Muscle of back (tissue), 11 donors: Measurements from ENCODE around the gene ARHGAP28. TPM values are rescaled to one million over a fixed set of nuclear protein-coding genes. Genes with fewer than 3 reads are reported as not detected.
A peak's percentile ranks its signal among the peaks of the same experiment; 100 is the strongest.
"Not testable (repeated sequence)": the region's sequence is repeated elsewhere in the genome, so short reads cannot be mapped to it uniquely, and the experiment has no call there.

Source experiments
- DNase-seq, 3 donors: peaks; one replicate each; pipeline versions ENCODE4 v3.0.0 to v3.0.0-alpha.2; 2013
- polyA plus RNA-seq, 10 donors: library from polyadenylated mRNA; unstranded; fragments of 120-200 nt; gene quantifications; one replicate each; pipeline ENCODE4 v1.2.1, GENCODE V29; 2013; ENCODE audit not compliant: insufficient read length in 10 of 10

The ARHGAP28 gene
- polyA plus RNA-seq, 10 donors: 17.8 to 41.9 (median 28.2) TPM

DNA sequence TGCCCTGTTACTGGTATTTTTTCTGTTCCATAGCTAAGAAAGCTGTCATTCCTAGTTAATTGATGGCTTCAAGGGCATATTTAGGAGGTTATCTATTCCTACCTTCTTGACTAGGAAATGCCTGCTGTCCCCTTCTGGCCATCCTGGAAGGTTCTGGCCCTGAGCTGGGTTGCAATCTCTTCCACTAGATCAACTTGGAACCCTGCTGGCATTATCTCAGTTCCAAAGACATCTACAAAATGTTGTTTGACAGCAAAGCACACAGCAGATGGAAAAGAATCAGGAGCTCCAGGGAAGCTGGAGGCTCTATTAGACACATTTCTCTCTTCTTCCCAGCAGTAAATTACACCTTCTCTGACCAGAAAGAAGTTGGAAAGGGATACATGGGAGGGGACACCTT is 192.1 kb downstream of the ARHGAP28 start:
- DNase-seq: no peak

DNA sequence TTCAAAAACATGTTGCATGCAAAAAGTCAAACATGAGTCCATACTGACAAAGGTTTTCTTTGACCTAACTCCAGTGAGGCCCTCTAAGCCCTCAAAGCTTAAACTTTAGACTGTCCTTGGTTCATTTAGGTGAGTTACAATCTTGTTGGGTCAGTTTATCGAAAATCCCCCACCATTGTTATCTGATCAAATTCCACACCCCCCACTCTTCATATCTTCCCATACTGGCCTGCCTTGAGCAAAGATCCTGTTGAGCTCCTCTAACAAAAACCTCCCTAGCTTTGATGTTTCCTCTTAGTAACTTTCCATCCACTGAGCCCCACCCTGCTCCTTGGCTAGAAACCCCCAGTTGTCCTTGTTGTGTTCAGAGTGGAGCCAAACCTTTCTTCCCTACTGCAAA is 193.7 kb downstream of the ARHGAP28 start:
- no peak for DNase-seq

DNA sequence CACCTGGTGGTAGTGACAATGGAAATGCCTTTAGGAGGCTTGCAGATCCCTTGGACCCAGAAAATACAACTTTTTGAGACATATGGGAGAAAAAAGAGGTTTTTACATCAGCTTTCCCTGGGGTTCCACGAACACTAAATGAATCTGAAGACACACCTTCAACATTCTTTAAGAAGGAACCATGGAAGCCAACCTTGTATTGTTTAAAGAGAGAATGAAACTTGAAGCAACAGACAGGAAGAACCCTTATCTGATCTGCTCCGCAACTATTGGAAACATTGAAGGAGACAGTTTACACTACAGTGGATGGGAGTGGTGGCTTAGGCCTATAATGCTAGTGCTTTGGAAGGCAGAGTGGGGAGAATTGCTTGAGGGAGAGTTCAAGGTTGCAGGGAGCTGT is 197.6 kb downstream of the ARHGAP28 start:
- no peak for DNase-seq

DNA sequence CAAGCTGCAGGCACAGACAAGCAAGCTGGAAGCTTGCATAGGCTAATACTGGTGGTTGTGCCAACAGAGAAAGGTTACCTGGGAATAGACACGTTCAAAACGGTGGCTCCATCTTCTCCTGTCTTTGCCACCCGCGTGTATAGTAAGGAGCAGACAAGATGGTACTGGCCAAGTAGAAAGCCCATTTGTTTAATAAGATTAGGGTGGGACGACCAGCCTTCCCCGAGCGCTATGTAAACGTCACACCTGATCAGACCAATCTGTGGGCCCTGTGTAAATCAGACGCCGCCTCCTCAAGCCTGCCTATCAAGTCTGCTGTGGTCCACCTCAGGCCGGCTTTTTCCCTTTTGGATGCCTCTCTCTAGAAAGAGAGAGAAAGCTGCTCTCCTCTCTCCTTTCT is 198.8 kb downstream of the ARHGAP28 start:
- no peak for DNase-seq

DNA sequence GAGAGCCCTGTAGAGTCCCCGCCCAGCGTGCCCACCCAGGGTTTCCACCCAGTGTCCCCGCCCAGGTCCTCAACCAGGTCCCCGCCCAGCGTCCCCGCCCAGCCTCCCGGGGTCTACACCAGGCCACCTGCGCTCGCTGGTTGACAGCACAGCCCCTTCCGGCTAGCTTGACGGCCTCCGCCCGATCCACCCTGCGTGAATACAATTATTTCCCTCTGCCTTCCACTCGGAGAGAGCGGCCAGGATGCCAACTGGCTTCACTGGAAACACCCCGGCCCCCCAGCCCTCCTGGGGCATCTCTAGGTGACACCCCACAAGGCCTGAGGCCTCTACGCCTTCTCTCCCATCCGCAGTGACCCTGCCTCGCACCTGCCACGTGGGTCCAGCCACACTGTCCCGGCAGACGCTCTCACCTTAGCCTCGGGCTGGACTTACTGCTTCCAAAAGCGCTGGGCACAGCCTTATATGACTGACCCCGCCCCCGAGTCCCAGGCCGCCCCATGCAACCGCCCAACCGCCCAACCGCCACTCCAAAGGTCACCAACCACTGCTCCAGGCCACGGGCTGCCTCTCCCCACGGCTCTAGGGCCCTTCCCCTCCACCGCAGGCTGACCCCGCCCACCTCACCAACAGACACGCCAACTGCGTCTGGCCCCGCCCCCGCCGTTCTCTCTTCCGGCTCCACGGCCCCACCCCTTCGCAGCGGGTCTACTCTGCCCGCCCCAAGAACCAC is 200.0 kb downstream of the ARHGAP28 start:
- DNase-seq: no peak

DNA sequence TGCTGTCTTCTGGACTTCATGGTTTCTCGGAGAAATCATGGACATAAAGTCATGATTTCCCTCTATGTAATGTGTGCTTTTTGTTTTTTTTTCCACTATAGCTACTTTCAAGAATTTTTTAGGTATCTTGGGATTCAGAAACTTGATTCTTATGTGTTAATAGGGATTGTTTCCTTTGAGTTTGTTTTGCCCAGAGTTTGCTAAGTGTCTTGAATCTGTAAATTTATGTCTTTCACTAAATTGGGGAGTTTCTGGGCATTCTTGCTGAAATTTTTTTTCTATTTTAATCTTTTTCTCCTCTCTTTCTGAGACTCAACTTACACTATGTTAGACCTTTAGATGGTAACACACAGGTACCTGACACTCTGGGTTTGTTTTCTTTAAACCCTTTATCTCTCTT is 205.3 kb downstream of the ARHGAP28 start:
- no peak for DNase-seq

DNA sequence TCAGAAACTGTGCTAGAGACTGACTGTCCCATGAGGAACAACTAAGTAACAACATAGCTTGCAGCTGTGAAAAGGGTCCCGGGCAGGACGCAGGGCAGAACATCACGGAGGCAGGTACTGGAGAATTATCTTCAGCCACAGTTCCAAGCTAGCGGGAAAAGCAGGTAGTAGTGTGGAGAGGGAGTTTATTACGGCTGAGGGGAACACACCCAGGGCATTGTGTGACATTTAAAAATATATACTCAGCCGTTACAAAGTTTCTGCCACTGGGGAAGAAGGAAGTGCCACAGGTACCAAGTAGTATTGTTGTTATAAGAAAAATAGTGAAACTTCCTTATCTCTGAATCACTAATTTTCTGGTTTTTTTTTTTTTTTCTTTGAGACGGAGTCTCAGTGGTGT is 208.5 kb downstream of the ARHGAP28 start:
- DNase-seq: no peak

DNA sequence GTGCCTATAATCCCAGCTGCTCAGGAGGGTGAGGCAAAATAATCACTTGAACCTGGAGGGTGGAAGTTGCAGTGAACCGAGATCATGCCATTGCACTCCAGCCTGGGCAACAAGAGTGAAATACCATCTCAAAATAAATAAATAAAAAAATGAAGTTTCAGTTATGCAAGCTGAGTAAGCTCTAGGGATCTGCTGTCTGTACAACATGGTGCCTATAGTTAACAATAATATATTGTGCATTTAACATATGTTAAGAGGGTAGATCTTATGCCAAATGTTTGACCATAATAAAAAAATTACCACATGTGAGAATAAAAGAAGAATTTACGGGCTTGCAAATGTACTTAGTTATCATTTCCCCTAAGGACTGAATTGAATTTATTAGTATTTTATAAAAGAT is 208.9 kb downstream of the ARHGAP28 start:
- not testable (repeated sequence) for DNase-seq

DNA sequence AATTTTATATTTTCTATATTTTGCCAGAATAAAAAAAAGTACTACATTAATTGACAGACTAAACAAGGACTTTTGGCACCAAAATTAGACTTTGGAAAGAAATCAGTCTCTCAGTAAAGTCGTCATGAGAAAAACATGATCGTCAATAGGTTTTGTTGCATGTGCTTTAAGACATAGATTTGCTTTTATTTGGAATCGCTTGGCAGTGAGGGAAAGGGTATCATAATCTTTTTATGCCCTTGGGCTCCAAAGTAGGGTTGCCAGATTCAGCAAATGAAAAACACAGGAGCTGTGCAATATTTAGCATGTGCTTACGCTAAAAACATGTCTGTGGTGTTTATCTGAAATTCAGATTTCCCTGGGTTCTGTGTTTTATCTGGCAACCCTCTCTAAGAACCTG is 210.5 kb downstream of the ARHGAP28 start:
- DNase-seq: peak in 1 of 3 donors; percentile 22

DNA sequence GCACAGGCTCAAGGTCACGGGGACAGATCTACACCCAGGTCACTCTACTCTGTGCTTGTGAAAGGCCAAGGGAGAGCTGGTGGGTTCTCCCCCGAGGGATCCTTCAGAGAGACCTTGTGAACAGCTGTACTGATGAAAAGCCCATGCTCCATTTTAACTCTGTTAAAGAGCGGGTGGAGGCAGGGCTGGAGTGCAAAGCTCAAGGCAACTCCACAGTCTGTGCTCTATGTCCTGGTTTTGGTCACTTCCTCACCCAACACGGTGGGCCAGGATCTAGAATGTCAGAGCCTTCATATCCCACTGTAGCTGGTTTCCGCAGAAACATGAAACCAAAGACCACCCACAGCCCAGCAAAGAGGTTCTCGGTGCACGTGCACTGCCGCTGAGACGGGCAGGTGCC is 210.9 kb downstream of the ARHGAP28 start:
- no peak for DNase-seq

DNA sequence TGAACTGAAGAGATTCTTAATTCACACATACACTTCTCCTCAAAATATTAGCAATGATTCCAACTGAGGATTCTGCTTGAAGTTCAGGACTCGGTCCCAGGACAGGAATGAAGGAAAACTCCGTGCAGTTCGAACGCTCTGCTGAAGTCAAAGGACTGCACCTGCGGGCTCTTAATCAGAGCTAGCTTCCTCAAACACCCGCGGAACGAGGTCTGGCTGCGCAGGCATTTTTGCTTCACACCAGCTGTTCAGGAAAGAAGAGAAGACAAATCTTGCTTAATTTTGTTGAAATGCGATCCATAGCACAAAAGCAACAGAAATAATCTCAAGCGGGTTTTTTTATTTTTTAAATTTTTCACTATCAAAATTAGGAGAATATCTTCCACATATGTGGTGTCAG is 212.5 kb downstream of the ARHGAP28 start:
- no peak for DNase-seq

DNA sequence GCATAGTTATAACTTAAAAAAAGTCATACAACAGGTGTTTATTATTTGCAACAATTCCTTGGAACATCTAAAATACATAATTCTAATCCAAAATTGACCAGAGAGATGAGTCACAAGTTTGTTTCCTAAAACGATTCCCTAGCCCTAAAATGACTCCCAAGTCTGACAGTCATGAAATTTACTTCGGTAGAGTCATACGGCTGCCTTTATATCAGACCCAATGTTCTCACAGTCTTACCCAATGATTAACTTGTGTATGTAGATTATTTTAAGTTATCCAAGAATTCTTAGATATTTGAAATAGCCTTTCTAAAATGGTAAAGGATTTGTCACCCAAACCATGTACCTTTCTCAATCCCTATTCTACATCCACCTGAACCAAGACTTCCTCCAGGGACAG is 213.2 kb downstream of the ARHGAP28 start:
- no peak for DNase-seq

DNA sequence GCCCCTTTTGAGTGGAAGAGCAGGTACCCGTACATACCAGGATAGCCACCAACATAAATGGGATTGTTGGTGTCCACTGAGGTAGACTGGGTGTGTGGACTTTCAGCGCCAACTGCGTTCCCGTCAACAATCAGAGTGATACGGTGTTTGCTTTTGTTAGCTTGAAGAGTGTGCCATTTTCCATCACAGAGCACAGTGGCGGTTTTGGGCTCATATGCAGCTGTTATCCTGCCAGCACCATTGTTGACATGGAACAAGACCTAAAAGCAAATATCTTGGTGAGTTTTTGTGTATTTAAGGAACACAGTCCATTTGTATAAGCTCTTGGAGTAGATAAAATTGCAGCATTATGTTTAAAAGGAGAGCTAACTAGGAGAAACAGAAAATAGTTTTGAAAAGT is 213.6 kb downstream of the ARHGAP28 start:
- no peak for DNase-seq

DNA sequence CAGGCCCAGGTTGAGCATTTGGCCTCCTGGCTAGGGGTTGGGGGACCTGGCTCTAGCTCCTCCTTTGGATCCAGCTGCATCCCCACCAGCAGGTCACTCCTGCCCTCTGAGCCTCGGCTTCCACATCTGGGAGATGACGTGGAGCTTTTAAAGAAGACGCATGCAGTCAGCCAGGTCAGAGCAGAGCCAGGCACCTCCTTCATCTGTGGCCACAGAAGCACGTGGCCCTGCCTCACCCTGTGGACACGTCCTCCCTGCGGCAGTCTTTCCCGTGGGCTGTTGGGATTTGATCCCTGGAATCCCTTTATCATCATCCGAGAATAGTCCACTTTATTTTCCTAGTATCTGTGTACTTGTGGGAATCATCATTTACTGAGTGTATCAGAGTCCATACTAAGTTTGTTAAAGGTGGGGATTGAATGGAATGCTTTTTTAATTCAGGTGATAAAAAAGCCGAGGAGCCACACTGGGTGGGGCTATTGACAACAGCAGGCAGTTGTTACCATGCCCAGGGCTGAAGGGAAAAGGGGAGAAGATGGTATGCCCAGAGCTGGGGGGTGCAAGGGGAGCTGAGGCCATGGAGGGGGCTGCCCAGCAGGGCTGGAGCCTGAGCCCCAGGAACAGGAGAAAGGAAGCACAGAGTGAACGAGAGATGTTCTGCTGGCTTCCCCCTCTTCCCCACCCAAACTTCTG is 218.0 kb downstream of the ARHGAP28 start:
- DNase-seq: no peak

DNA sequence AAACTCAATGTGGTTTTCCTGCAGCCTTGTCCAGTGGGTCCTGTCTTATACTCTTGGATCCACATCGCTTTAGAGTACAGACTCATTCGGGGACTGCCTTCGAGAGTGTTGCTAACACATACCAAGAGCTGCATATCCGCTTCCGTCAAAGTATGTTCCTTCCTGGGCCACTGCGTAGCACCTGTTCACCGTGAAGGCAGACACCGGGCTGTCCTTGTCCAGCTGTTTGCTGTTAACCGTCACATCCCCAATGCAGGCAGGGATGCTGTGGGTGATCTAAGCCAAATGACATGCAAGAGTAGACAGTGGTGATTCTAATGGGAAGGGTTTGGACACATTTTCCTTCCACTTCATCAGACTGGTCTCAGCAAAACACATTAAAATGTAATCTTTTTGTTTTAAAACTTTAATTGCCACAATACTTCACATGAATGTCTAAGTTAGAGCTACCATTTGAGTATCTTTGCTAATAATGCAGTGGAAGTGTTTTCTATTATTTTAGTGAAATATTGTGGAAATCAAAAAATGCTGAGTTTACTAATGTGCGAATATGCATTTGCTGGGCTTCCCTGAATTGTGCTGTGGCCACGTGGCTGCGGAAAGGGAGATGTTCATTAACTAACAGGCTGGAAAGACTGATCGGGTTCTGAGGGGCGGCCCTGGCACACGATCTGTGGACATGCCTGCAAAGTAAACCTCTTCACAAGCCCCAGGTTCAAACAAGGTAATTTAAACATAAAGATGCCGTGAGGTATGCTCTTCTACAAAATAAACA is 219.0 kb downstream of the ARHGAP28 start:
- DNase-seq: peak in 1 of 3 donors; percentile 10

DNA sequence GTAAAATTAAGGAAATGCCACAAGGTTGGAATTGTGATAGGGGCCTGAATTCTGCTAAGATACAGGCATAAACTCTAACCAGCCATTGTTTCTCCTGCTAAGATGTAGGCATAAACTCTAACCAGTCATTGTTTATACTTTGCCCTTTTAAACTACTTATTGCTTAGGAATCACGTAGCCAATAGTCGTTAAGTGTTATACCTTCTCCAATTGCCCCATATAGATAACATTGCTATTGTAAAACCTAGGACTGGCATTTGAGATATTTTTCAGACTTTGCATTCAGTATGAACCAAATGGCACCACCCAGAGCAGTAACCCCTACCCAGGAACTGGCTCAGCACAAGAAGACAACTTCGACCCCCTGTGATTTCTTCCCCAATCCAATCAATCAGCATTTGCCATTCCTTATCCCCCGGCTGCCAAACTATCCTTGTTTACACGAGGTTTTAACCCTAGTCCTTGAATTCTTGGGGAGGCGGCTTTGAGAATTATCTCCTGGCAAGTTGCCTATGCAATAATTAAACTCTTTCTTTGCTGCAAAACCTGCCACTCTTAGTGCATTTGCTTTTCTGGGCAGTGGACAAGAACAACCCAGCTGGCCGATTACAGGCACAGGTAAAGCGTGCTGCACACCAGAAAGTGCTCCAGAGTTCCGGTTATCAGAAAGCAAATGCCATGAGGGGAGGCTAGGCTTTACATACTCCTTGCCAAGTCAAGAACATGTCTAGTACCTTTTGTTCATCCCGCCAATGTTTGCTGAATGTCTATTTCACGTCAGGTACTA is 220.5 kb downstream of the ARHGAP28 start:
- DNase-seq: no peak

DNA sequence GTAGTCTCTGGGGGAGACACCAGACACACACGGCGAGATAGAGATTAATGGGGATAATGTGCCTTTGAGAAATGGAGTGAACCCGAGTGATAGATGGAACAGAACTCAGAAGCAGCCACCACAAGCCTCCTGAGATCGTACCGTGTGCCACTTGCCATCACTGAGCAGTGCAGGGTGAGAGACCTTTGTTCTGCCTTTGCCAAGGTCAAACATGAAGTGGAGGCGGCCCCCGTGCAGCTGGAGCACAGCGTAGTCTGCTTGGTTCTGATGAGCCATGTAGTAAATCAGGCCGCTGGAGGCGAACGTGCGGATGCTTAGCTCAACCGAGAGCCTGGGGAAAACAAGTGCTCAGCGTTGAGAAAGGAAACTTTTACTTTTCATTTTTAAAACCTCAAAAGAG is 221.1 kb downstream of the ARHGAP28 start:
- peak in 1 of 3 donors; percentile 16 for DNase-seq

DNA sequence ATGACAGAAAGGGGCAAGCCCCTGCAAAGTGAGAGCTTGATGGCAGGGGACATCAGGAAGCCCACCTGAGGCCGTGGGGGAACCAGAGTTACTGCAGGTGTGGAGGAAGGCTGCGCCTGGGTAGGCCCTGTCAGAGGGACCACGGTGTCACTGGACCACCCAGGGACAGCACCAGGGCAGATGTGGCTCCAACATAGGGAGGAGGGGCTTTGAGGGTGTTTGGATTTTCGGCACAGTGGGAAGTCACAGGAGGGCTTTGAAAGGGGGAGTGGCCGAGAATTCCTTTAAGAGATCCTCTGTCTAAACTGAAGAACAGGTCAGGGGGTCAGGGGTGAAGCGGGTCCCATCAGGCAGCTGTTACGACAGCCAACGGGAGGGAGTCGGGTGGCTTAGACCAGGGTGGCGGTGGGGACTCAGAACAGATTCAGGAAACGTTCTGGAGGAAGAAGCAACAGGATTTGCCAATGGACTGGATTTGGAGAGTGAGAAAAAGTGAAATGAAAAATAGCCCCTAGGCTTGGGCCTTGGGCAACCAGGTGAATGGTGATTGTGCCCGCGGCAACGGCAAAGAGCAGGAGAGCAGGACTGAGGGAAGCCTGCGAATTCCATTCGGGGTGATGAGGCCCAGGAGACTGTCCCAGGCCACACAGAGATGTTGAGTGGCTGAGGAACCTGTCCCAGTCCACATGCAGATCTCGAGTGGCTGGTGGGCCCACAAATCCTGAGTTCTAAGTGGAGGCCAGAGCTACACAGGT is 222.0 kb downstream of the ARHGAP28 start:
- DNase-seq: no peak

DNA sequence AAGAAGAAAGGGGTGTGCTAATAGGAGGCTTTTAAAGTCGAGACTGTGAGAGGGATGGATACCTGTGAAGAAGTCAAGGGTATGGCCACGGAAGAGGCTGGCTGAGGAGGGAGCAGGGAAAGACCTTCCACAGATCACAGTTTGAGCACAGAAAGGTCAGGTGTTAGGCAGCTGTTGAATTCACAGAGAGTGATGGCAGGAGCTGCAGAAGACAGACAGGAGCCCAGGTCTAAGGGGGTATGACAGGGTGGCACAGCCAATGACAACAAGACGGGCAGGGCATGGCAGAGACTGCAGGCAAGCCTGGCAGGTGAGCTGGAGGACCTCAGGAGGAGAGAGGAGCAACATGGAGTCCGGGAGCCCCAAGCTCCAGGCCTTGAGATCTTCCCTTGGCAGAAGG is 225.0 kb downstream of the ARHGAP28 start:
- no peak for DNase-seq

DNA sequence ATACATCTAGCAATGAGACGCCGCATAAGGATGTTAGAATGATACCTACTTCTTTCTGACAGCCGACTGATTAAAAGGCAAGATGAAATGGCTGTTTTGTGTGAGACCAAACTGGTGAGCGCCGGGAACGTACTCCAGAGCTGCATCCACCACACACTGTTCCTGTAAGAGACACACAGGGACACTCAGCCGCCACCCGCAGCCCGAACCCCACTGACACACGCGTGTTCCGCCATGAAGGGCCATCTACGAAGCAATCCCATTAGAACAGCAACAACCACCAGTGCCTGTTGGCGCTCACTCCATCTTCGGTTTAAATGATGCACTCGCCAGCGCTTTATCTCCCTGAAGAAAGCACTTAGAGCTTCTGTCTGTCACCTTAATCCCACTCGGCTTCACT is 225.8 kb downstream of the ARHGAP28 start:
- DNase-seq: no peak

DNA sequence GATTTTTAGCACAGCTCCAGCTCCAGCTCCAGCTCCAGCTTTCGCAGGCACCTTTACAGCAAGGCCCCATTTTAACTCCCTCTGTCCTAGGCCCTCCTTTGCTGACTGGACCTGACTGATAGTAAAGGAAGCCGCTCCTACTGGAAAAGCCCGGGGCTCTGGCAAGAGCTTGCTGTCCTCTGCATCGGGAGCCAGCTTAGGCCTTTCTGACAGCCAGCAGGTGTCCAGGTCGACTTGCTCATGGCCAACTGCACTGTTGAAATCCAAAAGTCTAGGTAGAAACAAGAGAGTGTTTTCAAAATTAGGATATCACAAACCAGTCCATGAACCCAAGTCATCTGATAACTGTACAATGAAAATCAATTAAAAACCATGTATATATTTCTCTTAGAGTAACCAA is 227.0 kb downstream of the ARHGAP28 start:
- no peak for DNase-seq
